Trophoblast cell (in vitro differentiated cells and primary cell): ENCODE measurements around the gene HLX.

Experiments used
- DNase-seq, 2 donors: peaks; one replicate each; pipeline ENCODE4 v3.0.0-alpha.2; 2016
- H2AFZ ChIP-seq: 2 replicates; pipeline ENCODE4 v1.6.1; 2013; ENCODE audit warnings: low read length, moderate library complexity, mild to moderate bottlenecking; ENCODE audit not compliant: insufficient read depth, poor library complexity
- H2AK5ac ChIP-seq: 2 replicates; pipeline ENCODE4 v1.6.1; 2013; ENCODE audit warnings: mild to moderate bottlenecking, low read length
- H2BK120ac ChIP-seq: 2 replicates; pipeline ENCODE4 v1.6.1; 2013; ENCODE audit warnings: low read length, mild to moderate bottlenecking, moderate library complexity; ENCODE audit not compliant: insufficient read depth, poor library complexity
- H2BK12ac ChIP-seq: 2 replicates; pipeline ENCODE4 v1.6.1; 2013; ENCODE audit warnings: mild to moderate bottlenecking, low read length, moderate library complexity
- H2BK5ac ChIP-seq: 2 replicates; pipeline ENCODE4 v1.6.1; 2013; ENCODE audit warnings: low read length, low read depth, moderate library complexity, mild to moderate bottlenecking; ENCODE audit not compliant: poor library complexity
- H3K14ac ChIP-seq: 2 replicates; pipeline ENCODE4 v1.6.1; 2013; ENCODE audit warnings: mild to moderate bottlenecking, low read length
- H3K18ac ChIP-seq: 2 replicates; pipeline ENCODE4 v1.6.1; 2013; ENCODE audit warnings: mild to moderate bottlenecking, low read length
- H3K23ac ChIP-seq: 2 replicates; pipeline ENCODE4 v1.6.1; 2013; ENCODE audit warnings: low read length
- H3K27ac ChIP-seq: 2 replicates; pipeline ENCODE4 v1.5.1; 2013; ENCODE audit warnings: low read depth, mild to moderate bottlenecking, inconsistent platforms, low read length, moderate library complexity
- H3K27me3 ChIP-seq: 2 replicates; pipeline ENCODE4 v1.6.1; 2013; ENCODE audit warnings: inconsistent platforms, mild to moderate bottlenecking, low read length, moderate library complexity; ENCODE audit not compliant: insufficient read depth
- H3K36me3 ChIP-seq, 2 experiments: 1 replicate in 1 of 2; 2 replicates in 1 of 2; pipeline ENCODE4 v1.6.1; 2013; ENCODE audit warnings: low read length in 2 of 2, mild to moderate bottlenecking in 2 of 2, moderate library complexity in 1 of 2; ENCODE audit not compliant: insufficient read depth in 2 of 2, control insufficient read depth in 1 of 2
- H3K4ac ChIP-seq: 2 replicates; pipeline ENCODE4 v1.6.1; 2013; ENCODE audit warnings: low read depth, mild to moderate bottlenecking, low read length, moderate library complexity
- H3K4me1 ChIP-seq, 2 experiments: 1 replicate in 1 of 2; 2 replicates in 1 of 2; pipeline ENCODE4 v1.6.1; 2013; ENCODE audit warnings: low read length in 2 of 2, mild to moderate bottlenecking in 2 of 2, moderate library complexity in 1 of 2; ENCODE audit not compliant: insufficient read depth in 2 of 2, control insufficient read depth in 1 of 2
- H3K4me2 ChIP-seq: 2 replicates; pipeline ENCODE4 v1.6.1; 2013; ENCODE audit warnings: inconsistent platforms, mild to moderate bottlenecking, low read length, moderate library complexity
- H3K4me3 ChIP-seq: 2 replicates; pipeline ENCODE4 v1.5.1; 2013; ENCODE audit warnings: mild to moderate bottlenecking, low read depth, low read length, inconsistent platforms
- H3K79me1 ChIP-seq: one replicate; pipeline ENCODE4 v1.6.1; 2013; ENCODE audit warnings: low read length
- H3K79me2 ChIP-seq: 2 replicates; pipeline ENCODE4 v1.6.1; 2013; ENCODE audit warnings: low read length, mild to moderate bottlenecking; ENCODE audit not compliant: control insufficient read depth, insufficient read depth, poor library complexity
- H3K9ac ChIP-seq: 2 replicates; pipeline ENCODE4 v1.6.1; 2013; ENCODE audit warnings: mild to moderate bottlenecking, low read length
- H3K9me3 ChIP-seq: 2 replicates; pipeline ENCODE4 v1.6.1; 2013; ENCODE audit warnings: low read depth, mild to moderate bottlenecking, control low read depth, inconsistent platforms, low read length; ENCODE audit not compliant: insufficient read depth
- H4K12ac ChIP-seq: 2 replicates; pipeline ENCODE4 v1.6.1; 2013; ENCODE audit warnings: low read depth, mild to moderate bottlenecking, low read length, moderate library complexity
- H4K8ac ChIP-seq: 2 replicates; pipeline ENCODE4 v1.6.1; 2013; ENCODE audit warnings: low read depth, mild to moderate bottlenecking, low read length, moderate library complexity
- H4K91ac ChIP-seq: one replicate; pipeline ENCODE4 v1.6.1; 2013; ENCODE audit warnings: low read depth, mild to moderate bottlenecking, low read length, moderate library complexity
- WGBS: extraction: QIAGEN DNeasy Blood & Tissue Kit; methylation state at CpG from one replicate; pipeline ENCODE4 v1.1.7; 2013; ENCODE audit warnings: missing lambda C conversion rate; ENCODE audit not compliant: insufficient read length, insufficient coverage; ENCODE audit errors: extremely low coverage; 5-methylcytosine and 5-hydroxymethylcytosine counted together

HLX gene

DNA sequence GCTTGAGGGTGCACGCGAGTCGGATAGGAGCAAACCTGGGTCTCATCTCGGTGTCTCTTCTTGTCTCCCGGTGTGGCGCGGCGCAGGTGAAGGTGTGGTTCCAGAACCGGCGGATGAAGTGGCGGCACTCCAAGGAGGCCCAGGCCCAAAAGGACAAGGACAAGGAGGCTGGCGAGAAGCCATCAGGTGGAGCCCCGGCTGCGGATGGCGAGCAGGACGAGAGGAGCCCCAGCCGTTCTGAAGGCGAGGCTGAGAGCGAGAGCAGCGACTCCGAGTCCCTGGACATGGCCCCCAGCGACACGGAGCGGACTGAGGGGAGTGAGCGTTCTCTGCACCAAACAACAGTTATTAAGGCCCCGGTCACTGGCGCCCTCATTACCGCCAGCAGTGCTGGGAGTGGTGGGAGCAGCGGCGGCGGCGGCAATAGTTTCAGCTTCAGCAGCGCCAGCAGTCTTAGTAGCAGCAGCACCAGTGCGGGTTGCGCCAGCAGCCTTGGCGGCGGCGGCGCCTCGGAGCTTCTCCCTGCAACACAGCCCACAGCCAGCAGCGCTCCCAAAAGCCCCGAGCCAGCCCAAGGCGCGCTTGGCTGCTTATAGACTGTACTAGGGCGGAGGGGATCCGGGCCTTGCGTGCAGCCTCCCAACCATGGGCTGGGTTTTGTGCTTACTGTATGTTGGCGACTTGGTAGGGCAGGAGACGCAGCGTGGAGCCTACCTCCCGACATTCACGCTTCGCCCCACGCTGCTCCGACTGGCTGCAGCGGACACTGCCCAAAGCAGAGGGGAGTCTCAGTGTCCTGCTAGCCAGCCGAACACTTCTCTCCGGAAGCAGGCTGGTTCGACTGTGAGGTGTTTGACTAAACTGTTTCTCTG lies 5.1 kb downstream of the HLX start:
- no peak overlapping the region for H2BK12ac ChIP-seq
- no CpG with 5 or more reads among the region's 59 CpGs for WGBS
- H3K4me2 ChIP-seq: peak overlapping the region; percentile 57
- no peak for DNase-seq
- H3K27me3 ChIP-seq: peaks cover 97% of the 10 kb centered on the region
- H2BK120ac ChIP-seq: no peak overlapping the region
- no peak overlapping the region for H3K14ac ChIP-seq
- no peaks in the 10 kb centered on the region for H3K79me2 ChIP-seq
- no peak overlapping the region for H2AFZ ChIP-seq
- peaks cover 11% of the 10 kb centered on the region for H3K9me3 ChIP-seq
- H4K12ac ChIP-seq: no peak overlapping the region
- H3K36me3 ChIP-seq: no peaks in the 10 kb centered on the region
- no peak overlapping the region for H3K4me3 ChIP-seq
- no peak overlapping the region for H3K27ac ChIP-seq
- H3K79me1 ChIP-seq: no peaks in the 10 kb centered on the region
- no peak overlapping the region for H4K8ac ChIP-seq
- no peak overlapping the region for H3K4ac ChIP-seq
- H4K91ac ChIP-seq: no peak overlapping the region
- H3K18ac ChIP-seq: no peak overlapping the region
- H2AK5ac ChIP-seq: no peak overlapping the region
- no peak overlapping the region for H3K23ac ChIP-seq
- no peak overlapping the region for H2BK5ac ChIP-seq
- no peak overlapping the region for H3K9ac ChIP-seq
- peaks cover 15 to 18% of the 10 kb centered on the region in 2 experiments for H3K4me1 ChIP-seq

- H3K9ac ChIP-seq: no peak overlapping the region
- WGBS: no CpG with 5 or more reads among the region's 19 CpGs
- no peak overlapping the region for H3K4ac ChIP-seq
- no peak overlapping the region for H2AK5ac ChIP-seq
- H2BK12ac ChIP-seq: no peak overlapping the region
- H3K36me3 ChIP-seq: no peaks in the 10 kb centered on the region
- no peak overlapping the region for H2BK5ac ChIP-seq
- H3K27me3 ChIP-seq: peaks cover 96% of the 10 kb centered on the region
- peaks cover 11% of the 10 kb centered on the region for H3K9me3 ChIP-seq
- no peak overlapping the region for H3K18ac ChIP-seq
- H3K79me2 ChIP-seq: no peaks in the 10 kb centered on the region
- H3K23ac ChIP-seq: no peak overlapping the region
- no peak overlapping the region for H4K8ac ChIP-seq
- no peaks in the 10 kb centered on the region for H3K79me1 ChIP-seq
- no peak overlapping the region for H4K12ac ChIP-seq
- no peak overlapping the region for H2BK120ac ChIP-seq
- H3K27ac ChIP-seq: no peak overlapping the region
- no peak for DNase-seq
- H3K4me1 ChIP-seq: peaks cover 11 to 12% of the 10 kb centered on the region in 2 experiments
- no peak overlapping the region for H3K4me3 ChIP-seq
- no peak overlapping the region for H3K14ac ChIP-seq
- peak overlapping the region; percentile 57 for H3K4me2 ChIP-seq
- no peak overlapping the region for H4K91ac ChIP-seq
- H2AFZ ChIP-seq: no peak overlapping the region
Observed at GRCh38 chr1:220884981-220885918, 6.0 kb downstream of the HLX start.

- WGBS: no CpG with 5 or more reads among the region's 3 CpGs
Observed at GRCh38 chr1:220885971-220886370, 6.7 kb downstream of the HLX start.

GRCh38 chr1:220886470-220887201 lies 7.4 kb downstream of the HLX start:
- no peak overlapping the region for H3K18ac ChIP-seq
- no peak overlapping the region for H3K9ac ChIP-seq
- no peak overlapping the region for H3K27ac ChIP-seq
- H3K4me2 ChIP-seq: no peak overlapping the region
- no peak overlapping the region for H3K4me3 ChIP-seq
- no peak overlapping the region for H4K91ac ChIP-seq
- H2AK5ac ChIP-seq: no peak overlapping the region
- H4K12ac ChIP-seq: no peak overlapping the region
- no peak overlapping the region for H3K14ac ChIP-seq
- H3K79me1 ChIP-seq: no peaks in the 10 kb centered on the region
- DNase-seq: no peak
- no peak overlapping the region for H4K8ac ChIP-seq
- peaks cover 6 to 10% of the 10 kb centered on the region in 2 experiments for H3K4me1 ChIP-seq
- H3K4ac ChIP-seq: no peak overlapping the region
- H3K23ac ChIP-seq: no peak overlapping the region
- no peaks in the 10 kb centered on the region for H3K36me3 ChIP-seq
- no peaks in the 10 kb centered on the region for H3K79me2 ChIP-seq
- no peak overlapping the region for H2BK12ac ChIP-seq
- no CpG with 5 or more reads among the region's 26 CpGs for WGBS
- no peak overlapping the region for H2BK5ac ChIP-seq
- peaks cover 96% of the 10 kb centered on the region for H3K27me3 ChIP-seq
- H2AFZ ChIP-seq: no peak overlapping the region
- no peak overlapping the region for H2BK120ac ChIP-seq
- H3K9me3 ChIP-seq: peaks cover 13% of the 10 kb centered on the region

More at GRCh38 chr1:220885971-220886370, 6.7 kb downstream of the HLX start:
- H3K27ac ChIP-seq: no peak overlapping the region
- no peak overlapping the region for H3K4me3 ChIP-seq
- no peaks in the 10 kb centered on the region for H3K79me2 ChIP-seq
- H3K23ac ChIP-seq: no peak overlapping the region
- peaks cover 11% of the 10 kb centered on the region for H3K9me3 ChIP-seq
- no peak overlapping the region for H3K4ac ChIP-seq
- no peak overlapping the region for H4K12ac ChIP-seq
- no peak overlapping the region for H3K18ac ChIP-seq
- peaks cover 96% of the 10 kb centered on the region for H3K27me3 ChIP-seq
- no peak for DNase-seq
- H2AK5ac ChIP-seq: no peak overlapping the region
- H2BK12ac ChIP-seq: no peak overlapping the region
- no peaks in the 10 kb centered on the region for H3K36me3 ChIP-seq
- H4K91ac ChIP-seq: no peak overlapping the region
- H3K9ac ChIP-seq: no peak overlapping the region
- H3K4me1 ChIP-seq: peaks cover 9 to 12% of the 10 kb centered on the region in 2 experiments
- H3K4me2 ChIP-seq: no peak overlapping the region
- H4K8ac ChIP-seq: no peak overlapping the region
- H3K14ac ChIP-seq: no peak overlapping the region
- H2AFZ ChIP-seq: no peak overlapping the region
- no peak overlapping the region for H2BK5ac ChIP-seq
- no peak overlapping the region for H2BK120ac ChIP-seq
- H3K79me1 ChIP-seq: no peaks in the 10 kb centered on the region
